Tracheal epithelial cell (primary cell): Measurements from ENCODE around the gene CFB. TPM values are rescaled to one million over a fixed set of nuclear protein-coding genes. Genes with fewer than 3 reads are reported as not detected.

Experiments
- total RNA-seq: library from RNA; depleted of rRNA; stranded (reverse); fragments of >200 nt; gene quantifications from 2 replicates; pipeline ENCODE4 v1.2.1, GENCODE V29; 2014

The CFB gene
- total RNA-seq: 0.64 and 19.0 TPM in 2 replicates

DNA sequence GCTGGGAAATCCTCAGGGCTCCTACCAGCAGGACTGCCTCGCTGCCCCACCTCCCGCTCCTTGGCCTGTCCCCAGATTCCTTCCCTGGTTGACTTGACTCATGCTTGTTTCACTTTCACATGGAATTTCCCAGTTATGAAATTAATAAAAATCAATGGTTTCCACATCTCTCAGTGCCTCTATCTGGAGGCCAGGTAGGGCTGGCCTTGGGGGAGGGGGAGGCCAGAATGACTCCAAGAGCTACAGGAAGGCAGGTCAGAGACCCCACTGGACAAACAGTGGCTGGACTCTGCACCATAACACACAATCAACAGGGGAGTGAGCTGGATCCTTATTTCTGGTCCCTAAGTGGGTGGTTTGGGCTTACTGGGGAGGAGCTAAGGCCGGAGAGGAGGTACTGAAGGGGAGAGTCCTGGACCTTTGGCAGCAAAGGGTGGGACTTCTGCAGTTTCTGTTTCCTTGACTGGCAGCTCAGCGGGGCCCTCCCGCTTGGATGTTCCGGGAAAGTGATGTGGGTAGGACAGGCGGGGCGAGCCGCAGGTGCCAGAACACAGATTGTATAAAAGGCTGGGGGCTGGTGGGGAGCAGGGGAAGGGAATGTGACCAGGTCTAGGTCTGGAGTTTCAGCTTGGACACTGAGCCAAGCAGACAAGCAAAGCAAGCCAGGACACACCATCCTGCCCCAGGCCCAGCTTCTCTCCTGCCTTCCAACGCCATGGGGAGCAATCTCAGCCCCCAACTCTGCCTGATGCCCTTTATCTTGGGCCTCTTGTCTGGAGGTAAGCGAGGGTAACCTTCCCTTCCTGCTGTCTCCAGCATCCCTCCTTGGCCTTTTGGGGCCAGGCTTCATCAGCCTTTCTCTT, at the start of gene CFB:
Gene CFB (plus strand): TSS at position 589 of the 863 bp plus-strand sequence. CDS start 127 bp downstream, at position 716.

DNA sequence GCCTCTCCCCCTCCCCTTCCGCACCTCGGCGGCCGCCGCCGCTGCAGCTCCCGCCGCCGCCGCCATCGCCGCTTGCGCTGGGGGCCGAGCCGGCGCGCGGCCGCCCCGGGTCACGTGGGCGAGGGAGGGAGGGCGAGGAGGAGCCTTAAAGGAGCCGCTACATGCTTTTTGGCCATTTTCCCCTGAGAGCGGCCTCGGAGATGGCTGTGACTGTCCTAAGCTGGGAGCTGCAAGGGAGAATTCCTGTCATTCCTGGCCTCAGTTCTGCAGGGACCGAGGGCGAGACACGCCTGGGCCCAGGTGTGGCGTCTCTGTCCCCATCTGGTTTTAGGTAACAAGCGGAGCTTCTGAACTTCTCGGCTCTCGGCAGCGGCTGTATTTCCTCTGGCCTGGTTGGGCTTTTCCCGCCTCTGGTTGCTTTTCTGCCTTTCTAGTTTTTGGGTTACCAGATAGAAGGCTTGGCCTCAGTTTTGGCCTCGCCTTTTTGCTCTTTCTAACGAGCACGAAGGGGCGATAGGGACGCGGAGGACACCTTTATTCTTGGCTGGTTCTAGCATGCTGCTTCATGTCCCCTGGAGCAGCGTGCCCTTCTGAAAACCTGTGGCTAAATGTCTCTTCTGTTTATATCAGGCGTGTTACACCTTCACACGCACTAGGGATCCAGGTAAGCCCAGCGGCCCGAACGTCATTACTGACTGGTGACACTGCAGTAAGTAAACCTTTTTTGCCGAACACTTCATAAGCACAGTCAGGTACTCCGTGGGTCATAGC, 48.1 kb upstream of the CFB start, which contains the start of gene EHMT2:
Gene EHMT2 (minus strand): TSS at position 87 of the 771 bp plus-strand sequence. CDS start 21 bp downstream, at position 66.

DNA sequence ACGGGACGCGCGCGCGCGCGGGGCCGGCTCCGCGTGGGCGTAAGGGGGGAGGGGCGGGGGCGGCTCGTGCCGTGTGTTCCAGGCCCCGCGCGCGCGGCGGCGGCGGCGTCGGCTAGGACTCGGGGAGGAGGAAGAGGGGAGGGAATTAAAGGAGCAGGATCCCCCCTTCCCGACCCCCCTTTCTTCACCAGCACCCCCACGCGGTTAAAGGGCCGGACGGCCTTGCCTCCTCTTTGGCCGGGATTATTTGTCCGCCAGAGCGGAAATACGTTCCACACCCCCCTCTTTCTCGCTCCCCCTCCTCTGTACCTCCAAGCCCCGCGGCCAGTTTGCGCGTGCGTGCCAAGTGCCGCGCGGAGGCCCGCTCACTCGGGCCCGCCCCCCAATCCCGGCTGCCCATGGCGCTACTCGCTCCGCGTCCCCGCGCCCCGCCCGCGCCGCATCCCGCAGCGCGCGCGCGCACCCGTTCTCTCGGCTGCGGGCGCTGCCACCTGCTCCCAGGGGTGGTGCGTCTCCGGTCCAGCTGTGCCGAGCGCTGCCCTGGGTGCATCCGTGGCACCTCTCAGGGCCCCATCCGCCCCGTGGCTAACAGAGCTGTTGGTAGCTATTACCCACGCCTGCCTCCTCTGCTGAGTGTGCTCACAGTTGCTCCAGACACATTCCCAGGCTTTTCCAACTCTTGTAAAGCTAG, 43.8 kb upstream of the CFB start, which contains the start of gene ZBTB12:
Gene ZBTB12 (minus strand): TSS at position 134 of the 691 bp plus-strand sequence. CDS start 781 bp downstream, outside the sequence.

DNA sequence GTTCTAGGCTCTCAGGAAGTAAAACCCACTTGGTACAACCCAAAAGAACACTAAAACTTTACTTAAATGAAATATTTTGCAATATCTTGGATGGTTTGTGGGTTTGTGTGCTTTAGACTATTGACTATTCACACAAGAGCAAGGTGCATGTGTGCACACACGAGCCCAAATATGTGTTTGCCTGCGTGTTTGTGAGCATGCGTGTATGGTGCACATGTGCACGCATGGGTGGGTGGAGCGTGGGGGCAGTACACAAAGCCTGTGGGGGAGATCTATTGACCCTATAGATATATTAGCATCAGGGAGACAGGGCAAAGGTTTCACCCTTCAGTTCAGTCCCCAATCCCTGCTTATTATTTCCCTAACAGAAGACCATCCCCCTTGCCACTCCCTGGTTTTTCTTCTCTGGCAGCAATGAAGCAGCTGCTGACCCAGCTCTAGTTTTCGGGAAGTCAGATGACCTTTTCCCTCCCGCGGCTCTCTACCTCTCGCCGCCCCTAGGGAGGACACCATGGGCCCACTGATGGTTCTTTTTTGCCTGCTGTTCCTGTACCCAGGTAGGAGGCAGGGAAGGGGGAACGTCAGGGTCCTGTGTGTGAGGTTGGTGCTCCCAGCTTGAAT, 18.5 kb upstream of the CFB start, which contains the start of gene C2:
Gene C2 (plus strand): TSS at position 476 of the 621 bp plus-strand sequence. CDS start 36 bp downstream, at position 512.

GRCh38 chr6:31958741-31959739, 13.1 kb downstream of the CFB start, which contains the start of the genes NELFE and SKIC2:
TSS of gene NELFE (minus strand) at chr6:31958971. CDS start at chr6:31958446, 525 bp downstream.
TSS of gene SKIC2 (plus strand) at chr6:31959175. CDS start at chr6:31959193, 18 bp downstream.

DNA sequence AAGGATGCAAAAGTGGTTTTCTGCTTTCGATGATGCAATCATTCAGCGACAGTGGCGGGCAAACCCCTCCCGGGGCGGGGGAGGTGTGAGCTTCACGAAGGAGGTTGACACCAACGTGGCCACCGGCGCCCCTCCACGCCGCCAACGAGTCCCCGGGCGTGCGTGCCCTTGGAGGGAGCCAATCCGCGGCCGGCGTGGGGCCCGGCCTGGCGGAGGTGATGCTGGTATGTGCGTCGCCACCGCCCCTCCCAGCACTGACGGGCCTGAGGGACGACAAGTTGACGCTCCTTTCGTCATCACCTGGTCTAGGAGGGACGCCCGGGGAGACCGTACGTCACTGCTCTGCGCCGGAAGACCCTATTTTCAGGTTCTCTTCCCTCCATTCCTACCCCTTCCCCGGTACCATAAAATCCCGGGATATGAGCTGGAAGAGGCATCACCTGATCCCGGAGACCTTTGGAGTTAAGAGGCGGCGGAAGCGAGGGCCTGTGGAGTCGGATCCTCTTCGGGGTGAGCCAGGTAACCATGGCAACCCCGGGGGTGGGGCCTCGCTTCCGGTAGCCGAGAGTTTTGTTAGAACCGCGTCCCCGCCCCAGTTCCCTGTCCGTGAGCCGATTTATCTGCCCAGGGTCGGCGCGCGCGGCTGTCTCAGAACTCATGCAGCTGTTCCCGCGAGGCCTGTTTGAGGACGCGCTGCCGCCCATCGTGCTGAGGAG, 26.3 kb downstream of the CFB start, which contains the start of gene DXO:
Gene DXO (minus strand): TSS at position 146 of the 716 bp plus-strand sequence. CDS start 463 bp downstream, outside the sequence.

GRCh38 chr6:31981744-31982143, 35.8 kb downstream of the CFB start, which contains the start of gene C4A:
TSS of gene C4A (plus strand) at chr6:31982057. CDS start at chr6:31982108, 51 bp downstream.

Other genes starting within 250 kb of the CFB start
- gene ABHD16A, start 242.8 kb upstream of the CFB start, total RNA-seq: 25.2 and 40.2 TPM in 2 replicates
- not detected in 2 replicates for gene LY6G6F, start 239.2 kb upstream of the CFB start, total RNA-seq
- gene LY6G6D, start 230.7 kb upstream of the CFB start, total RNA-seq: not detected in 2 replicates
- not detected in 2 replicates for gene LY6G6C, start 224.3 kb upstream of the CFB start, total RNA-seq
- not detected in 2 replicates for gene MPIG6B, start 222.7 kb upstream of the CFB start, total RNA-seq
- 11.5 and 45.8 TPM in 2 replicates for gene DDAH2, start 216.8 kb upstream of the CFB start, total RNA-seq
- gene CLIC1, start 209.6 kb upstream of the CFB start, total RNA-seq: 454 and 1,059 TPM in 2 replicates
- 4.3 and 5.8 TPM in 2 replicates for gene MSH5, start 206.1 kb upstream of the CFB start, total RNA-seq
- gene SAPCD1, start 183.4 kb upstream of the CFB start, total RNA-seq: not detected in 2 replicates
- 0.43 and 0.48 TPM in 2 replicates for gene VWA7, start 168.8 kb upstream of the CFB start, total RNA-seq
- gene VARS1, start 150.3 kb upstream of the CFB start, total RNA-seq: 61.0 and 64.8 TPM in 2 replicates
- gene LSM2, start 139.1 kb upstream of the CFB start, total RNA-seq: 34.2 and 39.0 TPM in 2 replicates
- 0.64 and 0.72 TPM in 2 replicates for gene HSPA1L, start 130.8 kb upstream of the CFB start, total RNA-seq
- gene HSPA1A, start 130.6 kb upstream of the CFB start, total RNA-seq: 124 and 172 TPM in 2 replicates
- gene HSPA1B, start 118.4 kb upstream of the CFB start, total RNA-seq: 268 TPM in 2 replicates
- gene NEU1, start 83.3 kb upstream of the CFB start, total RNA-seq: 70.3 and 75.4 TPM in 2 replicates
- gene SLC44A4, start 67.1 kb upstream of the CFB start, total RNA-seq: 3.8 and 8.2 TPM in 2 replicates
- 25.6 and 28.4 TPM in 2 replicates for gene EHMT2, start 48.4 kb upstream of the CFB start, total RNA-seq
- gene ZBTB12, start 44.0 kb upstream of the CFB start, total RNA-seq: 0.72 and 3.0 TPM in 2 replicates
- gene C2, start 18.4 kb upstream of the CFB start, total RNA-seq: 0.96 and 2.1 TPM in 2 replicates
- 120 and 152 TPM in 2 replicates for gene NELFE, start 12.9 kb downstream of the CFB start, total RNA-seq
- gene SKIC2, start 13.1 kb downstream of the CFB start, total RNA-seq: 48.2 and 48.4 TPM in 2 replicates
- 10.6 and 13.2 TPM in 2 replicates for gene DXO, start 26.0 kb downstream of the CFB start, total RNA-seq
- 1.4 and 2.8 TPM in 2 replicates for gene C4A, start 36.0 kb downstream of the CFB start, total RNA-seq
- 1.2 and 2.3 TPM in 2 replicates for gene C4B, start 68.7 kb downstream of the CFB start, total RNA-seq
- 0.24 TPM in 1 of 2 replicates, not detected in the other for gene CYP21A2, start 92.3 kb downstream of the CFB start, total RNA-seq
- 0.43 and 0.48 TPM in 2 replicates for gene TNXB, start 163.2 kb downstream of the CFB start, total RNA-seq
- gene ATF6B, start 182.2 kb downstream of the CFB start, total RNA-seq: 12.6 and 15.2 TPM in 2 replicates
- gene FKBPL, start 184.2 kb downstream of the CFB start, total RNA-seq: 4.3 and 7.0 TPM in 2 replicates
- not detected in 2 replicates for gene PRRT1, start 205.8 kb downstream of the CFB start, total RNA-seq
- gene PPT2, start 208.0 kb downstream of the CFB start, total RNA-seq: 11.1 and 83.4 TPM in 2 replicates
- 0.24 TPM in 1 of 2 replicates, not detected in the other for gene EGFL8, start 218.5 kb downstream of the CFB start, total RNA-seq
- 9.4 and 11.3 TPM in 2 replicates for gene AGPAT1, start 230.0 kb downstream of the CFB start, total RNA-seq
- 33.2 and 39.8 TPM in 2 replicates for gene RNF5, start 232.3 kb downstream of the CFB start, total RNA-seq
- 0.43 TPM in 1 of 2 replicates, not detected in the other for gene AGER, start 238.2 kb downstream of the CFB start, total RNA-seq
- gene PBX2, start 244.1 kb downstream of the CFB start, total RNA-seq: 32.6 and 36.4 TPM in 2 replicates
- 0.64 and 1.7 TPM in 2 replicates for gene GPSM3, start 246.5 kb downstream of the CFB start, total RNA-seq